NCI-H128 (cell line): ENCODE results near the gene AREL1.

Source experiments
- DNase-seq: peaks from one replicate; lab custom pipeline; 2025; ENCODE audit not compliant: unreplicated experiment; lab: John Stamatoyannopoulos, UW

Gene AREL1

DNA sequence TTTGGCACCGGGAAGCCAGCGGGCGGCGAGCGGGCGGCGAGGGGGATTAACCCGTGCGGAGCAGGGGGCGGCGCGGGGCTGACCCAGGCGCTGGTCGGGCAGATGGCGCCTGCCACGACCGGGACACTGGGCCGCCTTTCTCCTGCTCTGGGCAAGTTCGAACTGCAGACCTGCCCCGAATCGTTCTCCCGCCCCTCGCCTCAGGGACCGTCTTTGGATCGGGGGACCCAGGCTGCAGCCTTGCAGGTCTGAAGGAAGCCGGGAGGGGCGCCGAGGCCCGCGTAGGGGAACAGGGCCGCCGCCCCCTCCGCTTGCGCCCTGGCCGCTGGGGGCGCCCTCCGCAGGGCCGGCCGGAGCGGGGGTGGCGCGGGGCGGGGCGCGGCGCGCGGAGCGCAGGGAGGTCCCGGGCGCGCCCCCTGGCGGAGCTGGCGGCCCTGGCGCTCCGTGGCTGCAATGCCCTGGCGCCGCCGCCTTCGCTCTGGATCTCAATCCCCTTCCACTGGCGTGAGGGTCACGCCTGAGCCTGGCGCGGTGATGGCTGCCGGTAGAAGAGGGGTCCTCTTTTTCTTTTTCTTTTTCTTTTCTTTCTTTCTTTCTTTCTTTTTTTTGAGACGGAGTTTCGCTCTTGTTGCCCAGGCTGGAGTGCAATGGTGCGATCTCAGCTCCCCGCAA, 100.4 kb downstream of the AREL1 start:
- DNase-seq = peak; percentile 39

DNA sequence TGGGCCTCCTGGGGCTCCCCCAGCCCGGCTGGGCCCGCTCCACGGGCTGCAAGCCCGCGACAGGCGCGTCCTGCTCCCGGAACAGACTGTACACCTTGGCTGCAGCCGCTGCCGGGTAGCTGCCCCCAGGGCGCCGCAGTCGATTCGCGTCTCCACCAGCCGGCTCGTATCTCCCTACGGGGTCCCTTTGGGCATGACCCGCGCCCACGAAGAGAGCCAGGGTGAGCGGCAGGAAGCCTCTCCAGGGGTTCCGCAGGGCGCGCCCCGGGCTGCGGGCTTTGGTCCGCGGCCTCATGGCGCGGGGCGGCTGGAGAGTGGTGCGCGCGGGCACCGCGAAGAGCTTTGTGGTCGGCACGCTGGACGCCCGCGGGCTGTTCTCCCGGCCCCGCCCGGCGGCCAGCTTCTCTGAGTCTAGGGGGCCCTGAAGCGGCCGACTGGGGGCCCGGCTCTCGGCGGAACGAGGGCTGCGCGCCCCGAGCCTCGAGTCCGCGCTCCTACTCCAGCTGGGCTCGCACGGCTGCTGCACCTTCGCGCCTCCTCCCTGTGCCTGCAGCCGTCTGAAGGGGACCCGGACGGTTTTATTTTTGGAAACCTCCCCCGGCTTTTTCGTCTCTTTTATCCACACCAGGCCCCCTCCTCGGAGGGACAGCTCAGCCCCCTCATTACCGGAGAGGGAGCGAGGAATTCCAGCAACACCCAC, 101.1 kb downstream of the AREL1 start, which contains the start of gene LTBP2:
LTBP2 (minus strand) TSS at position 588 of the 700 bp plus-strand sequence; CDS start at position 295, 293 bp downstream.
- no peak for DNase-seq
